ENCODE results near the gene SMPD4. TPM values are rescaled to one million over a fixed set of nuclear protein-coding genes. Genes with fewer than 3 reads are reported as not detected.
"Not testable (repeated sequence)": the region's sequence is repeated elsewhere in the genome, so short reads cannot be mapped to it uniquely, and the experiment has no call there.

Gene SMPD4
- total and polyA plus RNA-seq, 2 of the 4 experiments (the other 2 are of a cell fraction), result 8.6 to 63.0 TPM

DNA sequence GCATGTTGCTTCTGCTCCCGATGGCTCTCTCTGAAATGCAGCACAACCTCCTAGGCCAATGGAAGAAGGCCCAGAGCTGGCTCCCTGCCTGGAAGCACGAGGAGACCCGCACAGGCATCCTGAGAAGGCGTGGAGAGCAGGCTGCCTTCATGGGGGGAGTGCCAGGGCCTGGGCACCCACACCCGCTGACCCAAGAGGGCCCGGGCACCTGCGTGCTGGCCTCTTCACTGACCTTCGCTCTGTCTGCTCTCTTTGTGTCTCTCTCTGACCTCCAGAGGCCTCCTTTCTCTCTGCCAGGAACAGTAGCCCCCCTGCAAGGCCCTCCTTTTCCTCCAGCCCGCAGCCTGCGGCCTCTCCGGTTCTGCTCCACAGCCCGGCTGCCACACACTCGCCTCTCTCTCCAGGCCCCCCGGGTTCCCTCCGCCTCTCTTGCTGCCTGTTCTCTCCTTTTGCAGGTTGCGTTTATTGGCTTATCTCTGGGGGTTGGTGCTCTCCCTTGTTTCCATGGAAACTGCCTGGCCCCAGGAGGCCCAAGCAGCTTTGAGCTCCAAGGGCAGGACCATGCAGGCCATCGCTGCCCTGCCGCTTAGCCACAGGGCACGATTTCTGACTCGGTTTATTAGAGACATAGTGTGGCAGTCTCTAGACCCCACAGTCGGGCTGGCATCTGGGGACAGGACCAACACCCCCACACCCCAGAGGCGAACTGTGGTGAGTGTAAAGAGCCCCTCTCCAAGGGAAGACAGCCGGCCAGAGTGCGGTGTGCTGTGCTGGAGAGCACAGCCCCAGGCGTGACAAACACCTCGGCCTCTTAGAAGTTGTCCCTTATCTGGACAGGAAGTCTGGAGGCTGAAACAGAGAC, 2.3 kb upstream of the SMPD4 start:
- dilution Hi-C loops (cut with HindIII; ENCODE audit: low sequenced_read_pairs, unreplicated experiment) (no loop called here), in situ Hi-C loops (cut with MboI; ENCODE audit: low sequenced_read_pairs) (loop anchor here (5.0 kb wide), 1 partner anchor 149 kb away; no protein-coding TSS in a partner anchor), intact Hi-C loops (cut with micrococcal nuclease) (no loop called here)
- Histone ChIP-seq H4K20me1 (ENCODE audit: insufficient read depth, low read length) (0 out of 2 replicates have a peak, but pooled peaks cover 2% of the 10 kb centered on the region), H2BK20ac (ENCODE audit: low read depth, low read length) (no peak overlapping the region), H3K4me3 (ENCODE audit: insufficient read depth, low read depth, low read length) (peak overlapping the region; percentile 70; the same call in 1 of the 2 replicates), H3K18ac (ENCODE audit: low read depth, low read length) (no peak overlapping the region), H3K4me1 (ENCODE audit: control insufficient read depth, insufficient read depth, low read length) (peaks cover 8% of the 10 kb centered on the region), H3K23ac (ENCODE audit: low read depth, low read length) (no peak overlapping the region; the same call in 1 of the 2 replicates), H3K4me2 (ENCODE audit: low read depth, low read length) (peak overlapping the region; percentile 81; the same call in 1 of the 2 replicates), H2BK5ac (ENCODE audit: low read depth, low read length, poor library complexity, severe bottlenecking) (no peak overlapping the region), H2BK120ac (ENCODE audit: low read depth, low read length) (no peak overlapping the region), H3K27me3 (ENCODE audit: control insufficient read depth, insufficient read depth, low read length) (no peaks in the 10 kb centered on the region), H4K5ac (ENCODE audit: low read depth, low read length) (no peak overlapping the region; the same call in 1 of the 2 replicates), H3K4ac (ENCODE audit: low read depth, low read length) (peak overlapping the region; percentile 22; the same call in 1 of the 2 replicates), H3K36me3 (ENCODE audit: control insufficient read depth, insufficient read depth, low read length) (peaks cover 9% of the 10 kb centered on the region), H4K8ac (ENCODE audit: low read depth in 2 of 2, low read length in 2 of 2) (peak overlapping the region; percentile 76 to 82; a peak in 2 of 4 replicates), H3K27ac (ENCODE audit: insufficient read depth, low read length) (peak overlapping the region; percentile 66), H2AK5ac (ENCODE audit: low read depth, low read length) (no peak overlapping the region), H4K91ac (ENCODE audit: insufficient read depth, low read depth, low read length) (no peak overlapping the region), H2BK15ac (ENCODE audit: low read depth, low read length) (no peak overlapping the region), H2AK9ac (replicated peaks; ENCODE audit: low read depth, low read length, poor library complexity) (peak overlapping the region; percentile 28), H2AFZ (replicated peaks; ENCODE audit: low read length, poor library complexity) (peak overlapping the region; percentile 63), H3K9me3 (ENCODE audit: control insufficient read depth, insufficient read depth, low read length) (no peaks in the 10 kb centered on the region), H3K9me1 (ENCODE audit: insufficient read depth, low read length) (peaks cover 3% of the 10 kb centered on the region; the same call in 1 of the 2 replicates), H3K79me1 (ENCODE audit: low read depth in 1 of 2, low read length in 2 of 2) (peaks cover 8 to 30% of the 10 kb centered on the region in 2 experiments), H3K9ac (ENCODE audit: low read depth, low read length) (peak overlapping the region; percentile 88; the same call in 1 of the 2 replicates), H3K14ac (replicated peaks; ENCODE audit: low read depth, low read length) (peak overlapping the region; percentile 87), H3K56ac (ENCODE audit: extremely low read depth, insufficient read depth, low read length) (no peak overlapping the region)
- DNase-seq (peak; percentile 11), ATAC-seq (ENCODE audit: low read depth) (no peak)
- no TSS peak for BruUV-seq (replicated peaks)
- 0 out of 2 replicates have a peak, but pooled peaks have one; percentile 26 for TF ChIP-seq MXI1 (IDR thresholded peaks at IDR 0.05; ENCODE audit: borderline replicate concordance, low read depth, low read length)
- no peak for TF ChIP-seq MAZ (IDR thresholded peaks at IDR 0.05; ENCODE audit: borderline replicate concordance, low read depth, low read length)
- ChIA-PET POLR2A (ENCODE audit: unreplicated experiment) (no interaction called here), CTCF (no interaction called here)
- no CpG with 5 or more reads among the region's 26 CpGs for WGBS, 2 experiments (ENCODE audit: extremely low coverage in 2 of 2, insufficient read length in 1 of 2)

DNA sequence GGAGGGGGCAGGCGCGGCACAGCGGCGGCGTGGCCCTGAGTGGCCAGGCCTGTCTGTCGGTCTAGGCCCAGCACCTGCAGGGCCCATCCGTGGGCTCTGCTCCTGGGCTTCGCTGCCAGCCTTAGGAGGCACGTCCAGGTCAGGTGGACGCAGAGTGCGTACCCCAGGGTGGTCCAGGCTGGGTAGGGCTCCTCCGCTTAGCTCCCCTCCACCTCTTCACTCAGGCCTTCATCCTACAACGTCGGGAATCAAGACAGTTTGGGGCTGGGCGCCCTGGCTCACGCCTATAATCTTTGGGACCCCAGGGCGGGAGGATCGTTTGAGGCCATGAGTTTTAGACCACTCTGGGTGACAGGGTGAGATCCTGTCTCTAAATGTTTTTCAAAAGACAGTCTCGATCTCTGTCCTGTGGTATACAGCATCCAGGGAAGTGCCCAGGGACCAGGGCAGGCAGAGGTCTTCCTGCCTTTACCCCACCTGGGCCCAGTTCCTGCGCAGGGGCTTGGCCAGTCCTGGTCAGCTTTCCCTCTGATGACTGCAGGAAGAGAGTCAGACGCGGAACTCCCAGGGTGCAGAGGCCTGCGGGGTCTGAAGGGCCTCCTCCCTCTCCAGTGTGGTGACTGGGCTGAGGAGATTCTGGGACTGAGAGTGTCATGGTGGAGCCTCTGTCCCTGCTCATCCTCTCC, 1.6 kb upstream of the SMPD4 start:
- Histone ChIP-seq H3K9ac (ENCODE audit: low read depth, low read length) (peak overlapping the region; percentile 88), H3K79me1 (ENCODE audit: low read depth in 1 of 2, low read length in 2 of 2) (peaks cover 8 to 30% of the 10 kb centered on the region in 2 experiments), H3K23ac (ENCODE audit: low read depth, low read length) (peak overlapping the region; percentile 98), H2AFZ (replicated peaks; ENCODE audit: low read length, poor library complexity) (peak overlapping the region; percentile 72), H4K8ac (ENCODE audit: low read depth in 2 of 2, low read length in 2 of 2) (peak overlapping the region; percentile 76 to 82), H3K27ac (ENCODE audit: insufficient read depth, low read length) (peak overlapping the region; percentile 66), H3K56ac (ENCODE audit: extremely low read depth, insufficient read depth, low read length) (peak overlapping the region; percentile 51; the same call in 1 of the 2 replicates), H2AK5ac (ENCODE audit: low read depth, low read length) (peak overlapping the region; percentile 82), H3K14ac (replicated peaks; ENCODE audit: low read depth, low read length) (peak overlapping the region; percentile 87), H2AK9ac (replicated peaks; ENCODE audit: low read depth, low read length, poor library complexity) (peak overlapping the region; percentile 92), H4K91ac (ENCODE audit: insufficient read depth, low read depth, low read length) (peak overlapping the region; percentile 75), H3K4me3 (ENCODE audit: insufficient read depth, low read depth, low read length) (peak overlapping the region; percentile 70), H3K4ac (ENCODE audit: low read depth, low read length) (peak overlapping the region; percentile 93), H4K5ac (ENCODE audit: low read depth, low read length) (peak overlapping the region; percentile 90), H2BK120ac (ENCODE audit: low read depth, low read length) (0 out of 2 replicates have a peak overlapping the region, but pooled peaks have one; percentile 23), H2BK5ac (ENCODE audit: low read depth, low read length, poor library complexity, severe bottlenecking) (peak overlapping the region; percentile 34), H3K4me2 (ENCODE audit: low read depth, low read length) (peak overlapping the region; percentile 81)
- H3K27me3 ChIP-seq (ENCODE audit: control insufficient read depth, insufficient read depth, low read length); BruUV-seq (replicated peaks); H2BK20ac ChIP-seq (ENCODE audit: low read depth, low read length); intact Hi-C loops (cut with micrococcal nuclease); H4K20me1 ChIP-seq (ENCODE audit: insufficient read depth, low read length); H2BK15ac ChIP-seq (ENCODE audit: low read depth, low read length); H3K36me3 ChIP-seq (ENCODE audit: control insufficient read depth, insufficient read depth, low read length); H3K18ac ChIP-seq (ENCODE audit: low read depth, low read length); CTCF ChIA-PET; H3K4me1 ChIP-seq (ENCODE audit: control insufficient read depth, insufficient read depth, low read length); dilution Hi-C loops (cut with HindIII; ENCODE audit: low sequenced_read_pairs, unreplicated experiment); POLR2A ChIA-PET (ENCODE audit: unreplicated experiment); H3K9me3 ChIP-seq (ENCODE audit: control insufficient read depth, insufficient read depth, low read length); H3K9me1 ChIP-seq (ENCODE audit: insufficient read depth, low read length): not testable (repeated sequence)
- in situ Hi-C loops (cut with MboI; ENCODE audit: low sequenced_read_pairs), result loop anchor here (5.0 kb wide), 1 partner anchor 149 kb away; no protein-coding TSS in a partner anchor
- WGBS, 2 experiments (ENCODE audit: extremely low coverage in 2 of 2, insufficient read length in 1 of 2), result 50% methylated on average over 2 of the region's 23 CpGs; no CpG with 5 or more reads in 1 of the 2 experiments
- ATAC-seq (ENCODE audit: low read depth) (peak; percentile 4; the same call in 1 of the 2 replicates), DNase-seq (peak; percentile 5)

All from IMR-90 (cell line).